HEK293T (cell line): ENCODE measurements around the gene ZNF215.
"Not testable (repeated sequence)": the region's sequence is repeated elsewhere in the genome, so short reads cannot be mapped to it uniquely, and the experiment has no call there.

Experiments used
- CTCF ChIA-PET: fragments of 350-600 bp; formaldehyde crosslinking; extraction: SDS; loops from one replicate; lab custom pipeline; 2021; ENCODE audit warnings: antibody characterized with exemption, inconsistent platforms; lab: Yijun Ruan, JAX
- POLR2A ChIA-PET: fragments of 350-600 bp; formaldehyde crosslinking; extraction: SDS; loops from one replicate; lab custom pipeline; 2020; ENCODE audit warnings: antibody characterized with exemption, inconsistent platforms; lab: Yijun Ruan, JAX
- DNase-seq: peaks from one replicate; pipeline ENCODE4 v3.0.0; 2012; ENCODE audit warnings: mixed read lengths; ENCODE audit errors: extremely low spot score
- ARNT ChIP-seq: fragments of 450-650 bp; IDR thresholded peaks from 2 replicates; pipeline ENCODE4 v1.6.1; 2017; ENCODE audit warnings: mild to moderate bottlenecking
- BHLHE40 ChIP-seq: fragments of 450-650 bp; IDR thresholded peaks from 2 replicates; pipeline ENCODE4 v1.6.1; 2016; ENCODE audit warnings: mild to moderate bottlenecking, moderate library complexity, borderline replicate concordance
- CTBP1 ChIP-seq: fragments of 450-650 bp; IDR thresholded peaks from 2 replicates; pipeline ENCODE4 v1.6.1; 2016; ENCODE audit warnings: borderline replicate concordance
- ELF4 ChIP-seq: fragments of 450-650 bp; IDR thresholded peaks from 2 replicates; pipeline ENCODE4 v1.6.1; 2017; ENCODE audit warnings: antibody characterized with exemption
- FOXA1 ChIP-seq: fragments of 450-650 bp; IDR thresholded peaks from 2 replicates; pipeline ENCODE4 v1.6.1; 2016; ENCODE audit warnings: mild to moderate bottlenecking
- FOXK2 ChIP-seq: fragments of 450-650 bp; IDR thresholded peaks from 2 replicates; pipeline ENCODE4 v1.6.1; 2016; ENCODE audit warnings: mild to moderate bottlenecking
- FOXM1 ChIP-seq: fragments of 450-650 bp; IDR thresholded peaks from 2 replicates; pipeline ENCODE4 v1.6.1; 2017; ENCODE audit warnings: mild to moderate bottlenecking, borderline replicate concordance
- HDGF ChIP-seq: fragments of 450-650 bp; IDR thresholded peaks from 2 replicates; pipeline ENCODE4 v1.6.1; 2017; ENCODE audit warnings: antibody characterized with exemption, borderline replicate concordance
- L3MBTL2 ChIP-seq: fragments of 450-650 bp; conservative IDR thresholded peaks from 2 replicates; pipeline ENCODE4 v1.6.1; 2016; ENCODE audit warnings: mild to moderate bottlenecking
- LEF1 ChIP-seq: fragments of 450-650 bp; IDR thresholded peaks from 2 replicates; pipeline ENCODE4 v1.6.1; 2017; ENCODE audit warnings: mild to moderate bottlenecking, borderline replicate concordance
- NFRKB ChIP-seq: fragments of 450-650 bp; IDR thresholded peaks from 2 replicates; pipeline ENCODE4 v1.6.1; 2016; ENCODE audit warnings: mild to moderate bottlenecking, moderate library complexity
- SP1 ChIP-seq: fragments of 450-650 bp; IDR thresholded peaks from 2 replicates; pipeline ENCODE4 v1.6.1; 2017
- SUZ12 ChIP-seq: fragments of 450-650 bp; IDR thresholded peaks from 2 replicates; pipeline ENCODE4 v1.6.1; 2016; ENCODE audit warnings: mild to moderate bottlenecking
- TARDBP ChIP-seq: fragments of 450-650 bp; IDR thresholded peaks from 2 replicates; pipeline ENCODE4 v1.6.1; 2016
- ZNF384 ChIP-seq: fragments of 450-650 bp; IDR thresholded peaks from 2 replicates; pipeline ENCODE4 v1.6.1; 2016
- TF ChIP-seq, protein P1 (sequence below): fragments of 450-650 bp; IDR thresholded peaks from 2 replicates; pipeline ENCODE4 v1.6.1; 2016

ZNF215 gene

GRCh38 chr11:6932145-6932544 lies 5.9 kb downstream of the ZNF215 start:
- ChIA-PET CTCF (no interaction called here), POLR2A (no interaction called here)
- TF ChIP-seq FOXK2, result no peak
- TF ChIP-seq FOXM1, result no peak
- TF ChIP-seq NFRKB, result no peak
- no peak for TF ChIP-seq ARNT
- TF ChIP-seq LEF1, result no peak
- TF ChIP-seq ZNF384, result no peak
- no peak for TF ChIP-seq ELF4
- no peak for TF ChIP-seq TARDBP
- TF ChIP-seq SP1, result no peak
- TF ChIP-seq HDGF, result no peak
- TF ChIP-seq L3MBTL2, result no peak
- TF ChIP-seq, protein P1, sequence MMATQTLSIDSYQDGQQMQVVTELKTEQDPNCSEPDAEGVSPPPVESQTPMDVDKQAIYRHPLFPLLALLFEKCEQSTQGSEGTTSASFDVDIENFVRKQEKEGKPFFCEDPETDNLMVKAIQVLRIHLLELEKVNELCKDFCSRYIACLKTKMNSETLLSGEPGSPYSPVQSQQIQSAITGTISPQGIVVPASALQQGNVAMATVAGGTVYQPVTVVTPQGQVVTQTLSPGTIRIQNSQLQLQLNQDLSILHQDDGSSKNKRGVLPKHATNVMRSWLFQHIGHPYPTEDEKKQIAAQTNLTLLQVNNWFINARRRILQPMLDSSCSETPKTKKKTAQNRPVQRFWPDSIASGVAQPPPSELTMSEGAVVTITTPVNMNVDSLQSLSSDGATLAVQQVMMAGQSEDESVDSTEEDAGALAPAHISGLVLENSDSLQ, result no peak
- DNase-seq, result no peak

GRCh38 chr11:6941970-6942369 lies 15.7 kb downstream of the ZNF215 start:
- no peak for DNase-seq
- ChIA-PET POLR2A (no interaction called here), CTCF (no interaction called here)
- no peak for TF ChIP-seq ZNF384
- no peak for TF ChIP-seq LEF1
- no peak for TF ChIP-seq FOXA1
- TF ChIP-seq CTBP1, result no peak
- no peak for TF ChIP-seq SUZ12
- no peak for TF ChIP-seq BHLHE40
- TF ChIP-seq FOXM1, result no peak

- DNase-seq, result no peak
- ChIA-PET CTCF (no interaction called here), POLR2A (no interaction called here)
- TF ChIP-seq HDGF, result no peak
- no peak for TF ChIP-seq NFRKB
- TF ChIP-seq FOXA1, result no peak
- no peak for TF ChIP-seq FOXK2
- TF ChIP-seq LEF1, result no peak
- TF ChIP-seq L3MBTL2, result no peak
- TF ChIP-seq, protein P1, result no peak
- TF ChIP-seq SUZ12, result no peak
- no peak for TF ChIP-seq CTBP1
- no peak for TF ChIP-seq SP1
Observed at GRCh38 chr11:6943131-6943530, 16.9 kb downstream of the ZNF215 start.

- CTCF ChIA-PET, POLR2A ChIA-PET, DNase-seq: not testable (repeated sequence)
Observed at GRCh38 chr11:6954248-6954647, 28.0 kb downstream of the ZNF215 start.

DNA sequence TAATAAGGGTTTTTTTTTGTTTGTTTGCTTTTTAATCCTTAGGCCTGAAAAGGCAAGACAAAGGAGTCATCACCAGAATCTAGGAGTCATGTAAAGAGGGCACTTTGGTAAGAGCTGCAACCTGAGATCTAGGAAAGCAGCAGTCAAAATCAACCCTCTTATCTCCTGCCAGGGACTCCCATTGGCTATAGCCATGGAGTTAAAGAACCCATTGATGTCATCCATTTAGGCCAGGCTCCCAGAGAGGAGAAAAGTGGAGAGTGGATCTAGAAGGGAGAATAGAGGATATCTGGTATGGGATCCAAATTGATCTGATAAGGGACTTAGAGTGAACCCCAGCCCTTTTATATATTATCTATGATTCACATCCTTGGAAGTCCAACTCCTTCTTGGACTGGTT lies 35.9 kb downstream of the ZNF215 start:
- no peak for DNase-seq
- POLR2A ChIA-PET, result interaction anchor here (1.4 kb wide), 1 partner anchor 36 kb away, joined by 5 read pairs; the partner anchor contains the start of gene ZNF215
- TF ChIP-seq ELF4 (no peak), ZNF384 (no peak), FOXM1 (no peak), BHLHE40 (no peak), LEF1 (no peak), FOXA1 (no peak)
- CTCF ChIA-PET, result no interaction called here

DNA sequence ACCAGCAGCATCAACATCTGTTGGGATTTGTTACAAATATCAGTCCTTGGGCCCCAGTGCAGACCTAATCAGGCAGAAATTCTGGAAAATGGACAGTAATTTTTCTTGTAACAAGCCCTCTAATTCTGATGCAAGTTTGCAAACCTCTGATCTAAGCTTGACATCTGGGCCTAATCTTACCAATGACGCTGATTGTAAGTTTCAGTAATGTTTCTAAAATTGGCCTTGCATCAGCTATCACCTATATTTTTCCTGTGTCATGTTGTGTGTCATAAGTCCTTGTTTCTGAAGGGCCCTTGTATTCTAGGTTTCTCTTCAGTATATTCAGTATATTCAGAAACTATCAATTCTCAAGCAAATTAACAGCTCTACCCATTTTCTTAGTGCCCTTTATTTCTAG lies 36.4 kb downstream of the ZNF215 start:
- CTCF ChIA-PET, result no interaction called here
- POLR2A ChIA-PET, result no interaction called here
- no peak for TF ChIP-seq CTBP1
- TF ChIP-seq L3MBTL2, result no peak
- TF ChIP-seq FOXA1, result no peak
- TF ChIP-seq BHLHE40, result no peak
- TF ChIP-seq, protein P1, result no peak
- no peak for TF ChIP-seq FOXM1
- no peak for TF ChIP-seq ELF4
- TF ChIP-seq LEF1, result no peak
- TF ChIP-seq FOXK2, result no peak
- TF ChIP-seq ZNF384, result no peak
- TF ChIP-seq SP1, result no peak
- no peak for TF ChIP-seq TARDBP
- TF ChIP-seq HDGF, result no peak
- TF ChIP-seq NFRKB, result no peak
- TF ChIP-seq ARNT, result no peak
- DNase-seq, result no peak

DNA sequence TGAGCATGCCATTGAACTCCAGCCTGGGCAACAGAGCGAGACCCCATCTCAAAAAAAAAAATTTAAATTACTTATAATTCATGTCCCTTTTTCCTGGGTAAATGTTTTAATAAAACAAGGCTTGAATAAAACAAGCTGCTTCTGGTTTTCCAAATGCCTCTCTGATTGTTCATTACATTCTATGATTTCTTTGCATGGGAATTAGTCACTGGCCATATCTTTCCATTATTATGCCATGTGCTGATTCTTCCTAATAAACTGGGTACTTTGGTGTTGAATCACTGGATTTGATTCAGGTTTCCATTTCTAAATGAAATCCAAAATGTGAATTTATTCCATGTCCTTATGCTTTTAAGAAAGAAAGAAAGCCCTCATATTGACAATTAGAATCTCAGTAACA lies 42.6 kb downstream of the ZNF215 start:
- POLR2A ChIA-PET, result interaction anchor here (0.8 kb wide), 1 partner anchor 42 kb away, joined by 3 read pairs; the partner anchor contains the start of gene ZNF215
- no peak for TF ChIP-seq SP1
- no peak for TF ChIP-seq ARNT
- no peak for TF ChIP-seq FOXA1
- TF ChIP-seq L3MBTL2, result no peak
- no peak for TF ChIP-seq CTBP1
- no peak for TF ChIP-seq SUZ12
- CTCF ChIA-PET, result no interaction called here
- DNase-seq, result no peak
